ENCODE data around the gene CRIP3. TPM values are rescaled to one million over a fixed set of nuclear protein-coding genes. Genes with fewer than 3 reads are reported as not detected.

CRIP3 gene
- total and polyA plus RNA-seq, 4 donors = 1.1 to 9.5 (median 2.4) TPM

GRCh38 chr6:43269273-43270007, 39.2 kb downstream of the CRIP3 start:
- H3K27ac ChIP-seq (ENCODE audit: low read depth in 1 of 2, low read length in 2 of 2) = peak overlapping the region; percentile 81 to 92
- peak; percentile 64 for DNase-seq (ENCODE audit: low spot score)
- H3K36me3 ChIP-seq (ENCODE audit: control insufficient read depth in 4 of 4, insufficient read depth in 3 of 4, low read depth in 1 of 4, low read length in 3 of 4) = no peaks in the 10 kb centered on the region
- peak overlapping the region; percentile 37 to 68 (median 63) for H3K4me3 ChIP-seq (ENCODE audit: low read depth in 1 of 3, low read length in 3 of 3)
- H3K9me3 ChIP-seq (ENCODE audit: control insufficient read depth in 4 of 4, low read length in 3 of 4) = no peaks in the 10 kb centered on the region
- peak overlapping the region; percentile 5 to 42 for H3K9ac ChIP-seq (ENCODE audit: low read depth in 1 of 2, low read length in 2 of 2)
- WGBS = 2% methylated on average over 44 of the region's 44 CpGs
- peaks cover 27 to 88% (median 72%) of the 10 kb centered on the region in 4 donors for H3K4me1 ChIP-seq (ENCODE audit: control insufficient read depth in 4 of 4, insufficient read depth in 4 of 4, low read length in 3 of 4)
- H3K27me3 ChIP-seq (ENCODE audit: control insufficient read depth in 4 of 4, insufficient read depth in 4 of 4, low read length in 3 of 4) = no peaks in the 10 kb centered on the region
- peak in 1 of 2 donors; percentile 11 for TF ChIP-seq JUND (IDR thresholded peaks at IDR 0.05)
- peak; percentile 54 to 63 for TF ChIP-seq RXRA (IDR thresholded peaks at IDR 0.05)
- no peak for TF ChIP-seq MAX (IDR thresholded peaks at IDR 0.05)
- peak; percentile 48 for TF ChIP-seq YY1 (IDR thresholded peaks at IDR 0.05)
- peak; percentile 53 to 54 for TF ChIP-seq HNF4A (conservative IDR thresholded peaks at IDR 0.05)
- no peak for TF ChIP-seq REST (IDR thresholded peaks at IDR 0.05)
- no peak for TF ChIP-seq TAF1 (conservative IDR thresholded peaks at IDR 0.05)
- peak; percentile 65 for TF ChIP-seq SP1 (IDR thresholded peaks at IDR 0.05)
- no peak for TF ChIP-seq FOXA1 (IDR thresholded peaks at IDR 0.05)

GRCh38 chr6:43268782-43269272, 39.8 kb downstream of the CRIP3 start:
- Histone ChIP-seq H3K4me3 (ENCODE audit: low read depth in 1 of 3, low read length in 3 of 3) (peak overlapping the region; percentile 37 to 68 (median 63)), H3K9me3 (ENCODE audit: control insufficient read depth in 4 of 4, low read length in 3 of 4) (no peaks in the 10 kb centered on the region), H3K36me3 (ENCODE audit: control insufficient read depth in 4 of 4, insufficient read depth in 3 of 4, low read depth in 1 of 4, low read length in 3 of 4) (no peaks in the 10 kb centered on the region), H3K27ac (ENCODE audit: low read depth in 1 of 2, low read length in 2 of 2) (peak overlapping the region; percentile 81 to 92), H3K4me1 (ENCODE audit: control insufficient read depth in 4 of 4, insufficient read depth in 4 of 4, low read length in 3 of 4) (peaks cover 22 to 84% (median 67%) of the 10 kb centered on the region in 4 donors), H3K27me3 (ENCODE audit: control insufficient read depth in 4 of 4, insufficient read depth in 4 of 4, low read length in 3 of 4) (no peaks in the 10 kb centered on the region), H3K9ac (ENCODE audit: low read depth in 1 of 2, low read length in 2 of 2) (peak overlapping the region; percentile 4 to 42)
- no peak for TF ChIP-seq SP1 (IDR thresholded peaks at IDR 0.05)
- TF ChIP-seq HNF4A (conservative IDR thresholded peaks at IDR 0.05) = no peak
- no peak for DNase-seq (ENCODE audit: low spot score)
- 45% methylated on average over 10 of the region's 10 CpGs for WGBS

- Histone ChIP-seq H3K27me3 (ENCODE audit: control insufficient read depth in 4 of 4, insufficient read depth in 4 of 4, low read length in 3 of 4) (no peaks in the 10 kb centered on the region), H3K36me3 (ENCODE audit: control insufficient read depth in 4 of 4, insufficient read depth in 3 of 4, low read depth in 1 of 4, low read length in 3 of 4) (no peaks in the 10 kb centered on the region), H3K27ac (ENCODE audit: low read depth in 1 of 2, low read length in 2 of 2) (peak overlapping the region; percentile 81 to 92), H3K4me3 (ENCODE audit: low read depth in 1 of 3, low read length in 3 of 3) (peak overlapping the region; percentile 20 to 68 (median 63)), H3K4me1 (ENCODE audit: control insufficient read depth in 4 of 4, insufficient read depth in 4 of 4, low read length in 3 of 4) (peaks cover 19 to 82% (median 65%) of the 10 kb centered on the region in 4 donors), H3K9me3 (ENCODE audit: control insufficient read depth in 4 of 4, low read length in 3 of 4) (no peaks in the 10 kb centered on the region), H3K9ac (ENCODE audit: low read depth in 1 of 2, low read length in 2 of 2) (no peak overlapping the region)
- no peak for DNase-seq (ENCODE audit: low spot score)
- TF ChIP-seq RAD21 (IDR thresholded peaks at IDR 0.05) (peak in 1 of 2 donors; percentile 3), EGR1 (IDR thresholded peaks at IDR 0.05; ENCODE audit: low read depth in 2 of 2) (no peak)
- WGBS = 23% methylated on average over 3 of the region's 3 CpGs
Measured at GRCh38 chr6:43268355-43268700, 40.3 kb downstream of the CRIP3 start.
